ENCODE data around the gene CWC27. TPM values are rescaled to one million over a fixed set of nuclear protein-coding genes. Genes with fewer than 3 reads are reported as not detected.

The CWC27 gene
- total and polyA plus RNA-seq, 5 donors: 19.9 to 30.2 (median 23.2) TPM

DNA sequence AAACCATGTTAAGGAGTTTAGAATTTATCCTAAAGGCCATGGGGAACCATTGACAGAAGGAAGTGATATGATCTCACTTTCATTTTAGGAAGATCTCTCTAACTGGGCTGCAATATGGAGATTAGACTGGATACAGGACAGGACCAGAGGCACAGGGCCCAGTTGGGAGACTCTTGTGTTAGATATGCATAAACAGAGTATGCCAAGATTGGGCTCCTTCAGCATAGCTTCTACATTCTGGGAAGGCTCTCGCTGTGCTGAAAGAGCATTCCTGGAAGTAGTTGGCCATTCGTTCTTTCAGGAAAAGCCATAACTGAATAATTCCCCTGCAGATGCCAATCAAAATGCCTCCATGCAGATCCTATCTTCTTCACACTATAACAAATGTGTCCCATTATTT lies 204.5 kb downstream of the CWC27 start:
- Histone ChIP-seq H3K9me3 (ENCODE audit: control insufficient read depth, low read length) (no peaks in the 10 kb centered on the region), H3K4me1 (ENCODE audit: control insufficient read depth, insufficient read depth, low read length) (peaks cover 3% of the 10 kb centered on the region), H3K4me3 (ENCODE audit: low read length) (no peak overlapping the region), H3K27me3 (ENCODE audit: control insufficient read depth, insufficient read depth) (no peaks in the 10 kb centered on the region), H3K27ac (ENCODE audit: low read length) (no peak overlapping the region)
- intact Hi-C loops (cut with DNase I): no loop called here
- DNase-seq (no peak), ATAC-seq (no peak)
- 57% methylated on average over 2 of the region's 2 CpGs for WGBS

DNA sequence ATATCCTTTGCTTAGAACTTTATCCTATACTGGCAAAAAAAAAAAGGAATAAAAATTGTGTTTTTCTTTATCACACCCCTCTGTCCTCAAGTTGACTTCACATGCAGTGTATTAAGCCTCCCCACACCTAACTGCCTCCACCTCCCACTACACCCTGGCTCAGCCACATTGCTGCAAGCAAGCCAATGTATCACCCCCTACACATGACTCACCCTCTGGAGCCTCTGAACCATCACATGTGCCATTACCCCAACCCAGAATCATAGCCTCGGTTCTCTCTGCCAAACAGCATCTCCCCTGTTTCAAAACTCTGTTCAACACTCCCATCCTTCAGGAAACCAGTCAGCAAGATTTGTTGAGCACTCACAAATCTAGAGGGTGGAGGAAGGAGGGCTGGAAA lies 209.0 kb downstream of the CWC27 start:
- H3K4me1 ChIP-seq (ENCODE audit: control insufficient read depth, insufficient read depth, low read length): peaks cover 3% of the 10 kb centered on the region
- ATAC-seq: peak; percentile 26 to 45
- intact Hi-C loops (cut with DNase I): no loop called here
- no peaks in the 10 kb centered on the region for H3K9me3 ChIP-seq (ENCODE audit: control insufficient read depth, low read length)
- no peak for DNase-seq
- H3K4me3 ChIP-seq (ENCODE audit: low read length): no peak overlapping the region
- H3K27ac ChIP-seq (ENCODE audit: low read length): no peak overlapping the region
- WGBS: 69% methylated on average over 1 of the region's 1 CpG
- H3K27me3 ChIP-seq (ENCODE audit: control insufficient read depth, insufficient read depth): no peaks in the 10 kb centered on the region

GRCh38 chr5:64978546-64978945 lies 209.8 kb downstream of the CWC27 start:
- Histone ChIP-seq H3K4me1 (ENCODE audit: control insufficient read depth, insufficient read depth, low read length) (no peaks in the 10 kb centered on the region), H3K27ac (ENCODE audit: low read length) (no peak overlapping the region), H3K27me3 (ENCODE audit: control insufficient read depth, insufficient read depth) (no peaks in the 10 kb centered on the region), H3K9me3 (ENCODE audit: control insufficient read depth, low read length) (no peaks in the 10 kb centered on the region), H3K4me3 (ENCODE audit: low read length) (no peak overlapping the region)
- DNase-seq (no peak), ATAC-seq (no peak)
- intact Hi-C loops (cut with DNase I): no loop called here
- WGBS: 91% methylated on average over 2 of the region's 2 CpGs

- ATAC-seq: no peak
- no peak overlapping the region for H3K4me3 ChIP-seq (ENCODE audit: low read length)
- no peaks in the 10 kb centered on the region for H3K27me3 ChIP-seq (ENCODE audit: control insufficient read depth, insufficient read depth)
- H3K27ac ChIP-seq (ENCODE audit: low read length): no peak overlapping the region
- WGBS: 93% methylated on average over 3 of the region's 3 CpGs
- no peak for DNase-seq
- H3K4me1 ChIP-seq (ENCODE audit: control insufficient read depth, insufficient read depth, low read length): no peaks in the 10 kb centered on the region
- intact Hi-C loops (cut with DNase I): no loop called here
- H3K9me3 ChIP-seq (ENCODE audit: control insufficient read depth, low read length): no peaks in the 10 kb centered on the region
These were observed 210.8 kb downstream of the CWC27 start for GRCh38 chr5:64979531-64979930.

- Histone ChIP-seq H3K4me1 (ENCODE audit: control insufficient read depth, insufficient read depth, low read length) (no peaks in the 10 kb centered on the region), H3K27ac (ENCODE audit: low read length) (no peak overlapping the region), H3K4me3 (ENCODE audit: low read length) (no peak overlapping the region), H3K27me3 (ENCODE audit: control insufficient read depth, insufficient read depth) (no peaks in the 10 kb centered on the region), H3K9me3 (ENCODE audit: control insufficient read depth, low read length) (no peaks in the 10 kb centered on the region)
- intact Hi-C loops (cut with DNase I): no loop called here
- 97% methylated on average over 2 of the region's 2 CpGs for WGBS
- DNase-seq (no peak), ATAC-seq (no peak)
These were observed 211.4 kb downstream of the CWC27 start for GRCh38 chr5:64980176-64980575.

- intact Hi-C loops (cut with DNase I): no loop called here
- Histone ChIP-seq H3K27me3 (ENCODE audit: control insufficient read depth, insufficient read depth) (no peaks in the 10 kb centered on the region), H3K4me3 (ENCODE audit: low read length) (no peak overlapping the region), H3K4me1 (ENCODE audit: control insufficient read depth, insufficient read depth, low read length) (no peaks in the 10 kb centered on the region), H3K9me3 (ENCODE audit: control insufficient read depth, low read length) (no peaks in the 10 kb centered on the region), H3K27ac (ENCODE audit: low read length) (no peak overlapping the region)
- 89% methylated on average over 1 of the region's 1 CpG for WGBS
- ATAC-seq (no peak), DNase-seq (no peak)
These were observed 219.0 kb downstream of the CWC27 start for GRCh38 chr5:64987768-64988167.

DNA sequence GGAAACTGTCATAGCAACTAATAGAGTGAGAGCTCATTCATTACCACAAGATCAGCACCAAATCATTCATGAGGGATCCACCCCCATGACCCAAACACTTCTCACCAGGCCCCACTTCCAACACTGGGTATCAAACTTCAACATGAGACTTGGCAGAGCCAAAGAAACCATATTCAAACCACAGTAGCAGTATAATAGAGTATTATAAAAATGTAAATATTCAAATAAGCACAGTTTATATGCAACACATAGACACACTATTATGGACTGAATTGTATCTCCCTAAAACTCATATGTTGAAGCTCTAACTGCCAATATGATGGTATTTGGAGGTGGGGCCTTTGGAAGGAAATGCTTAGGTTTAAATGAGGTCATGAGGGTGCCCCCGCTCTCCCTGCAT lies 240.5 kb downstream of the CWC27 start:
- ATAC-seq (no peak), DNase-seq (no peak)
- intact Hi-C loops (cut with DNase I): no loop called here
- Histone ChIP-seq H3K27ac (ENCODE audit: low read length) (no peak overlapping the region), H3K4me1 (ENCODE audit: control insufficient read depth, insufficient read depth, low read length) (no peaks in the 10 kb centered on the region), H3K9me3 (ENCODE audit: control insufficient read depth, low read length) (no peaks in the 10 kb centered on the region), H3K4me3 (ENCODE audit: low read length) (no peak overlapping the region), H3K27me3 (ENCODE audit: control insufficient read depth, insufficient read depth) (no peaks in the 10 kb centered on the region)
- WGBS: 95% methylated on average over 1 of the region's 1 CpG

- intact Hi-C loops (cut with DNase I): no loop called here
- Histone ChIP-seq H3K9me3 (ENCODE audit: control insufficient read depth, low read length) (no peaks in the 10 kb centered on the region), H3K4me1 (ENCODE audit: control insufficient read depth, insufficient read depth, low read length) (peaks cover 2% of the 10 kb centered on the region), H3K4me3 (ENCODE audit: low read length) (no peak overlapping the region), H3K27ac (ENCODE audit: low read length) (no peak overlapping the region), H3K27me3 (ENCODE audit: control insufficient read depth, insufficient read depth) (no peaks in the 10 kb centered on the region)
- DNase-seq (no peak), ATAC-seq (no peak)
- WGBS: 94% methylated on average over 1 of the region's 1 CpG
These were observed 242.1 kb downstream of the CWC27 start for GRCh38 chr5:65010841-65011240.

- Histone ChIP-seq H3K4me3 (ENCODE audit: low read length) (no peak overlapping the region), H3K9me3 (ENCODE audit: control insufficient read depth, low read length) (no peaks in the 10 kb centered on the region), H3K27ac (ENCODE audit: low read length) (no peak overlapping the region), H3K27me3 (ENCODE audit: control insufficient read depth, insufficient read depth) (no peaks in the 10 kb centered on the region), H3K4me1 (ENCODE audit: control insufficient read depth, insufficient read depth, low read length) (peaks cover 2% of the 10 kb centered on the region)
- intact Hi-C loops (cut with DNase I): no loop called here
- DNase-seq (no peak), ATAC-seq (no peak)
- WGBS: 56% methylated on average over 4 of the region's 4 CpGs
These were observed 243.7 kb downstream of the CWC27 start for GRCh38 chr5:65012301-65012892.

GRCh38 chr5:65013166-65013565 lies 244.4 kb downstream of the CWC27 start:
- intact Hi-C loops (cut with DNase I): no loop called here
- no peak for ATAC-seq
- 84% methylated on average over 1 of the region's 1 CpG for WGBS

DNA sequence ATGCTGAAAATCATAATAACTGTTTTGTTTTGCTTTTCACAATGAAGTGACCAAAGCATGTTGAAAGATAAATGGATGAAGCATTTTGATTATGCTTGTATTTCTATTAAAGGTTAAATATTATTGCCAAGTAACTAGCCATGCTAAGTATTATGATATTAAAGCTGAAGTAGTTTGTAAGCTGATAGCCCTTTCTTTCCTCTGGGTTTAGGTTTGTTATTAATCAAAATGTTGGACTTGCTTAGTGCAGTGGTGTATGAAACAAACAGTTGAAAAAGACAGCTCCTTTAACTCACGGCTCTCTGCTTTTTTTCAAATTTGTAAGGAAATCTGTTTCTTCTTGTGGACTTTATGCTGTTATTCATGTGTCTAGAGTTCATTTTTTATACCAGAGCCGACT lies 246.0 kb downstream of the CWC27 start:
- Histone ChIP-seq H3K9me3 (ENCODE audit: control insufficient read depth, low read length) (no peaks in the 10 kb centered on the region), H3K4me1 (ENCODE audit: control insufficient read depth, insufficient read depth, low read length) (peaks cover 2% of the 10 kb centered on the region), H3K27me3 (ENCODE audit: control insufficient read depth, insufficient read depth) (no peaks in the 10 kb centered on the region), H3K27ac (ENCODE audit: low read length) (no peak overlapping the region), H3K4me3 (ENCODE audit: low read length) (no peak overlapping the region)
- DNase-seq (no peak), ATAC-seq (no peak)
- intact Hi-C loops (cut with DNase I): no loop called here
- 68% methylated on average over 2 of the region's 2 CpGs for WGBS

More at GRCh38 chr5:65013166-65013565, 244.4 kb downstream of the CWC27 start:
- Histone ChIP-seq H3K4me3 (ENCODE audit: low read length) (no peak overlapping the region), H3K9me3 (ENCODE audit: control insufficient read depth, low read length) (no peaks in the 10 kb centered on the region), H3K4me1 (ENCODE audit: control insufficient read depth, insufficient read depth, low read length) (peaks cover 2% of the 10 kb centered on the region), H3K27me3 (ENCODE audit: control insufficient read depth, insufficient read depth) (no peaks in the 10 kb centered on the region), H3K27ac (ENCODE audit: low read length) (no peak overlapping the region)
- DNase-seq: no peak

GRCh38 chr5:65015767-65016166 lies 247.0 kb downstream of the CWC27 start:
- Histone ChIP-seq H3K27ac (ENCODE audit: low read length) (no peak overlapping the region), H3K27me3 (ENCODE audit: control insufficient read depth, insufficient read depth) (no peaks in the 10 kb centered on the region), H3K4me3 (ENCODE audit: low read length) (no peak overlapping the region), H3K4me1 (ENCODE audit: control insufficient read depth, insufficient read depth, low read length) (peaks cover 2% of the 10 kb centered on the region), H3K9me3 (ENCODE audit: control insufficient read depth, low read length) (no peaks in the 10 kb centered on the region)
- ATAC-seq (no peak), DNase-seq (no peak)
- 83% methylated on average over 3 of the region's 3 CpGs for WGBS
- intact Hi-C loops (cut with DNase I): no loop called here
